ENCODE data around the gene KRTAP4-9. TPM values are rescaled to one million over a fixed set of nuclear protein-coding genes. Genes with fewer than 3 reads are reported as not detected.
"Not testable (repeated sequence)": the region's sequence is repeated elsewhere in the genome, so short reads cannot be mapped to it uniquely, and the experiment has no call there.

The KRTAP4-9 gene
- total and polyA plus RNA-seq, 2 of the 13 experiments (the other 11 are each of a cell fraction or from before 2014, with no cell fraction given): not detected

- intact Hi-C loops (cut with micrococcal nuclease; ENCODE audit: unreplicated experiment); DNase-seq (ENCODE audit: low spot score); H3K79me2 ChIP-seq (ENCODE audit: insufficient read depth, low read length); POLR2A ChIA-PET; H4K20me1 ChIP-seq (ENCODE audit: insufficient read depth, low read length); H2AFZ ChIP-seq (ENCODE audit: low read length); H3K4me2 ChIP-seq (ENCODE audit: low read depth, low read length); CTCF ChIA-PET (ENCODE audit: low intra/inter-chr PET ratio, low total read pairs); BruUV-seq (replicated peaks); H3K9ac ChIP-seq (ENCODE audit: insufficient read depth, low read depth, low read length); H3K27me3 ChIP-seq (ENCODE audit: control insufficient read depth in 1 of 2, insufficient read depth in 2 of 2, low read length in 2 of 2); H3K4me3 ChIP-seq (replicated peaks in 1 of 3; ENCODE audit: insufficient read depth in 1 of 3, low read depth in 2 of 3, low read length in 3 of 3); H3K9me3 ChIP-seq (ENCODE audit: low read length); H3K4me1 ChIP-seq (ENCODE audit: insufficient read depth, low read length); H3K36me3 ChIP-seq (replicated peaks in 1 of 2; ENCODE audit: control insufficient read depth in 1 of 2, insufficient read depth in 2 of 2, low read length in 2 of 2); FAIRE-seq; in situ Hi-C loops (cut with HindIII; ENCODE audit: extremely low pct_ligation_motif_present, low pct_unique_long_range_greater_than_20kb); H3K27ac ChIP-seq (ENCODE audit: extremely low read length, insufficient read depth, low read length); ATAC-seq: not testable (repeated sequence)
- 12% methylated on average over 2 of the region's 2 CpGs for WGBS (ENCODE audit: low lambda C conversion rate)
These were observed 21.8 kb upstream of the KRTAP4-9 start for GRCh38 chr17:41083427-41083826.

GRCh38 chr17:41084100-41084856 is 20.9 kb upstream of the KRTAP4-9 start, which contains the start of gene KRTAP4-7:
TSS of gene KRTAP4-7 (plus strand) at chr17:41084150. CDS start at chr17:41084207, 57 bp downstream.
- not testable (repeated sequence) for FAIRE-seq; H3K27ac ChIP-seq (ENCODE audit: extremely low read length, insufficient read depth, low read length); H3K4me3 ChIP-seq (replicated peaks in 1 of 3; ENCODE audit: insufficient read depth in 1 of 3, low read depth in 2 of 3, low read length in 3 of 3)

GRCh38 chr17:41088760-41089352 is 16.3 kb upstream of the KRTAP4-9 start:
- intact Hi-C loops (cut with micrococcal nuclease; ENCODE audit: unreplicated experiment); H3K27ac ChIP-seq (ENCODE audit: extremely low read length, insufficient read depth, low read length); POLR2A ChIA-PET; ATAC-seq; in situ Hi-C loops (cut with HindIII; ENCODE audit: extremely low pct_ligation_motif_present, low pct_unique_long_range_greater_than_20kb); DNase-seq (ENCODE audit: low spot score); H3K9ac ChIP-seq (ENCODE audit: insufficient read depth, low read depth, low read length); H3K4me2 ChIP-seq (ENCODE audit: low read depth, low read length); H2AFZ ChIP-seq (ENCODE audit: low read length); CTCF ChIA-PET (ENCODE audit: low intra/inter-chr PET ratio, low total read pairs); H3K4me1 ChIP-seq (ENCODE audit: insufficient read depth, low read length); FAIRE-seq; H3K4me3 ChIP-seq (replicated peaks in 1 of 3; ENCODE audit: insufficient read depth in 1 of 3, low read depth in 2 of 3, low read length in 3 of 3); H3K36me3 ChIP-seq (replicated peaks in 1 of 2; ENCODE audit: control insufficient read depth in 1 of 2, insufficient read depth in 2 of 2, low read length in 2 of 2); BruUV-seq (replicated peaks); H3K27me3 ChIP-seq (ENCODE audit: control insufficient read depth in 1 of 2, insufficient read depth in 2 of 2, low read length in 2 of 2); H4K20me1 ChIP-seq (ENCODE audit: insufficient read depth, low read length); H3K9me3 ChIP-seq (ENCODE audit: low read length); H3K79me2 ChIP-seq (ENCODE audit: insufficient read depth, low read length): not testable (repeated sequence)
- WGBS (ENCODE audit: low lambda C conversion rate): 13% methylated on average over 4 of the region's 4 CpGs

More at GRCh38 chr17:41084100-41084856, 20.9 kb upstream of the KRTAP4-9 start, which contains the start of gene KRTAP4-7:
- DNase-seq (ENCODE audit: low spot score); BruUV-seq (replicated peaks); H3K4me2 ChIP-seq (ENCODE audit: low read depth, low read length); H3K36me3 ChIP-seq (replicated peaks in 1 of 2; ENCODE audit: control insufficient read depth in 1 of 2, insufficient read depth in 2 of 2, low read length in 2 of 2); H4K20me1 ChIP-seq (ENCODE audit: insufficient read depth, low read length); H3K9me3 ChIP-seq (ENCODE audit: low read length); in situ Hi-C loops (cut with HindIII; ENCODE audit: extremely low pct_ligation_motif_present, low pct_unique_long_range_greater_than_20kb); H3K4me1 ChIP-seq (ENCODE audit: insufficient read depth, low read length); H3K79me2 ChIP-seq (ENCODE audit: insufficient read depth, low read length); H3K9ac ChIP-seq (ENCODE audit: insufficient read depth, low read depth, low read length); H2AFZ ChIP-seq (ENCODE audit: low read length); POLR2A ChIA-PET; intact Hi-C loops (cut with micrococcal nuclease; ENCODE audit: unreplicated experiment); CTCF ChIA-PET (ENCODE audit: low intra/inter-chr PET ratio, low total read pairs); ATAC-seq; H3K27me3 ChIP-seq (ENCODE audit: control insufficient read depth in 1 of 2, insufficient read depth in 2 of 2, low read length in 2 of 2): not testable (repeated sequence)
- 10% methylated on average over 6 of the region's 14 CpGs for WGBS (ENCODE audit: low lambda C conversion rate)

Data from HepG2 (cell line).